GM20000 (cell line): ENCODE data around the gene B4GALNT4.
"Not testable (repeated sequence)": the region's sequence is repeated elsewhere in the genome, so short reads cannot be mapped to it uniquely, and the experiment has no call there.

Experiments used
- DNase-seq: peaks from one replicate; pipeline ENCODE4 v3.0.0; 2012; ENCODE audit warnings: low spot score
- TF ChIP-seq, protein P1 (sequence below): IDR thresholded peaks from 2 replicates; pipeline ENCODE4 v1.5.1; 2012; ENCODE audit warnings: mild to moderate bottlenecking, control low read depth; ENCODE audit errors: extremely low read depth, missing control alignments

The B4GALNT4 gene

DNA sequence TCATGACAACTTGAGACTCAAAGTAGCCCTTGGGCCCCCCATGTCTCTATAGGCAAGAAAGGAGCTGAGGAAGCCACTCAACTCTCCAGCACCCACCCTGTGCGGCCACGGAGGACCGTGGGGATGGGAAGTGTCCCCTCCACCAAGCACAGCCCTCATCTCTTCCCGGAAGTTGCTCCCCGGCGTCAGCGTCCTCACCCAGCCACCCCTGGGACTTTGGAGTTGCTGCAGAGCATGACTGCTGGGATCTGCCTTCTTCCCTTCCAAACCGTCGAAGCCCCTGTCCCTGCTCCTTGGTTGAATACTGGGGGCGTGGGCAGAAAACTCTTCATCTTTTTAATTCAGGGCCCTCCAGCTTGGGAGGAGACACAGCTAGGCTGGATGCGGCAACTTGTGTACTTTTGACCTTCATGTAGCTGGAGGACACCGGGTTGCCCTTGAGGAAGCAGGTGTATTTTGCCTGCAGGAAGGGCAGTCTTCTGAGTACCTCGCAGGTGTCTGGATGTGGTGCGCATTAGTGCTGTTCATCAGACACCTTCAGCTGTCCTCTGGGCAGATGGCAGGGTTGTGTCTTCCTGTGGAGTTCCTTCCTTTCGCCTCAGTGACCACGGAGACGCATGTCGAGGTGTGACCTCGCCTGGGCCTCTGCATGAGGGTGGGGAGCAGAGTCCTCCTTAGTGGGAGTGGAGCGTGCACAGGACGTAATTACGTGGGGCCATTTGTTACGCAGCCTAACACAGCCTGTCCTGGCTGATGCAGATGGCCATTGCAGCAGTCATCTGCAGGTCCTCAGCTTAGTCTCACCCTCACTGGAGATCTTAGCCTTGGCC, 36.4 kb upstream of the B4GALNT4 start:
- DNase-seq, result no peak
- TF ChIP-seq, protein P1, sequence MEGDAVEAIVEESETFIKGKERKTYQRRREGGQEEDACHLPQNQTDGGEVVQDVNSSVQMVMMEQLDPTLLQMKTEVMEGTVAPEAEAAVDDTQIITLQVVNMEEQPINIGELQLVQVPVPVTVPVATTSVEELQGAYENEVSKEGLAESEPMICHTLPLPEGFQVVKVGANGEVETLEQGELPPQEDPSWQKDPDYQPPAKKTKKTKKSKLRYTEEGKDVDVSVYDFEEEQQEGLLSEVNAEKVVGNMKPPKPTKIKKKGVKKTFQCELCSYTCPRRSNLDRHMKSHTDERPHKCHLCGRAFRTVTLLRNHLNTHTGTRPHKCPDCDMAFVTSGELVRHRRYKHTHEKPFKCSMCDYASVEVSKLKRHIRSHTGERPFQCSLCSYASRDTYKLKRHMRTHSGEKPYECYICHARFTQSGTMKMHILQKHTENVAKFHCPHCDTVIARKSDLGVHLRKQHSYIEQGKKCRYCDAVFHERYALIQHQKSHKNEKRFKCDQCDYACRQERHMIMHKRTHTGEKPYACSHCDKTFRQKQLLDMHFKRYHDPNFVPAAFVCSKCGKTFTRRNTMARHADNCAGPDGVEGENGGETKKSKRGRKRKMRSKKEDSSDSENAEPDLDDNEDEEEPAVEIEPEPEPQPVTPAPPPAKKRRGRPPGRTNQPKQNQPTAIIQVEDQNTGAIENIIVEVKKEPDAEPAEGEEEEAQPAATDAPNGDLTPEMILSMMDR, result no peak

DNA sequence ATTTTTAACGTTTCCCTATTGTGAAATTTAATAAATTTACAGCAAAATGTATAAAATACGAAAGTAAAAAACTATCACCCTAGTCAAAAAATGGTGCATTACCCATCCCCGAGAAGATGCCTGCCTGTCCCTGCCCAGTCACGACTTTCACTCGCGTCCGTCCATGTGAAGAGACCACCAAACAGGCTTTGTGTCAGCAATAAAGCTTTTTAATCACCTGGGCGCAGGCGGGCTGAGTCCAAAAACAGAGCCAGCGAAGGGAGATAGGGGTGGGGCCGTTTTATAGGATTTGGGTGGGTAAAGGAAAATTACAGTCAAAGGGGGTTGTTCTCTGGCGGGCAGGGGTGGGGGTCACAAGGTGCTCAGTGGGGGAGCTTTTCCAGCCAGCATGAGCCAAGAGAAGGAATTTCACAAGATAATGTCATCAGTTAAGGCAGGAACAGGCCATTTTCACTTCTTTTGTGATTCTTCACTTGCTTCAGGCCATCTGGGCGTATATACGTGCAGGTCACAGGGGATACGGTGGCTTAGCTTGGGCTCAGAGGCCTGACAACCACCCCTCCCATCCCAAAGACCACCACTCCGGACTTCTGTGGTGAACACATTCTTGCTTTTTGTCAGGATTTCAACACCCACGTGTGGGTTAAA, 35.6 kb upstream of the B4GALNT4 start:
- not testable (repeated sequence) for DNase-seq

DNA sequence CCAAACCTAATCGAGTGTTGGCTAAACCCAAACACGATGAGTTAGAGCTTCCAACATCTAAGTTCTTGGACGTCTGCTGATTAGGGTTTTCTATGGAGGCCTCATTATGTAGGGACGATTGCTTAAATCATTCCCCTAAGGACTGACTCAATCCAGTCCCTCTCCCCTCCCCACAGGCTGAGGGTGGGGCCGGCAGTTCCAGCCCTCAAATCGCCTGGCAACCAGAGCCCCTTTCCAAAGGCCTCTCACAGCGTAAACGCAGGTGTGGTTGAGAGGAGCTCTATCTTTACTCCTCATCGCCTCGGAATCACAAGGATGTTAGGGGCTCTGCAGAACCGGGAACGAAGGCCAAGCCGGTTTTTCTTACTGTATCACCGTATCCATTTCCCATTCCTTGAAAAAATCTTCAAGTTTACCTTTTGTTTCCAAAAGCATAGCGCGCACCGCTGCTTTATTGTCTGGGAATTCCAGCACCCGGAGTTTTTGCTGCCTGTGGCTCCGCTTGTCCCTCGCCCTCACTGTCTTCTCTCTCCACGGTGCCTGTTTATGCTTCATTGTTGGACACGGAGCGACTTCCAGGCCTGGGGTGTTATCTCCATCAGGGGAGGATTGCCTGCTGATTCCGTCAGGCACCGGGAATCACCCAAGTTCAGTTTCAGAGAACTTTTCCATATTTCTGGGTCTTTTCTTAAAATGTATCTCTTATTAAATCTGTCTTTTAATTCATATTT, 34.9 kb upstream of the B4GALNT4 start:
- TF ChIP-seq, protein P1, result no peak
- DNase-seq, result no peak

DNA sequence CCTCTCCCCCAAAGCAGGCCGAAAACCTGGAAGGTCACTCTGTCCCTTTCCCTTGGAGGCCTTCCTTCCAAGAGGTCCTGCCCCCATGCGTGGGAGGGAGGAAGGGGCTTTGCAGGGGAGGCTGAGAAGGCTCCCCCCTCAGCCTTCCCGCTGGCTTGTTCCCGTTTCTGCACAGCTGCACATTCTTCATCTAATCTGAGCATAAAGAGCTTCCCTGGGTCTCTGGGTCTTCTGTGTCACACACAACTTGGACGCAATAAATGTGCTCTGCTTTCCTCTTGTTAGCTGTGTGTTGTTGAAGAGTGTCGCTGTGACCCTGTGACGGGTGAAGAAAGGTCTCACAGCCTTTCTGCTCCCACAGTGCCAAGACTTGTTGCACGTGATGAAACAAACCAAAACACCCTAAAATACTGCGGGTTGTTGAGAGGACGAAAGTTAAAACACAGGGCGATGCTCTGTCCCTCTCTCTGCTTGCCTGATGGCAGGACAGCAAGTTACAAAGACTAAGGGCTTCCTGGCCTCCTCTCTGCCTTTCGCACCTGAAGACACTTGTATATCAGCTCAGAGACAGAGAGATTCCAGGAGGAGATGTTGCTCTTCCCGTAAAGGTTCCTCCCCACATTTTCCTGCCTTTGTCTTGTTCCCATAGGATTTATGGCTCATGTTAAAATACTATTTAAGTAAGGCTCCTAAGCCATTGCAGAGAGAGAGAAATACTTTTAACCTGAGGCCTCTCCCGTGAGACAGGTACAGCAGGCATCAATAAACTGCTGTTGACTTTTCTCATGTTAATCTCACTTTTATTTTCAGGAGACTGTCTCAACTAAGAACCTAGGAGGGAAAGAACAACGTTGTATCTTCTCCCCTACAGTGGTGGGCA, 33.3 kb upstream of the B4GALNT4 start:
- no peak for DNase-seq
- TF ChIP-seq, protein P1, result no peak

DNA sequence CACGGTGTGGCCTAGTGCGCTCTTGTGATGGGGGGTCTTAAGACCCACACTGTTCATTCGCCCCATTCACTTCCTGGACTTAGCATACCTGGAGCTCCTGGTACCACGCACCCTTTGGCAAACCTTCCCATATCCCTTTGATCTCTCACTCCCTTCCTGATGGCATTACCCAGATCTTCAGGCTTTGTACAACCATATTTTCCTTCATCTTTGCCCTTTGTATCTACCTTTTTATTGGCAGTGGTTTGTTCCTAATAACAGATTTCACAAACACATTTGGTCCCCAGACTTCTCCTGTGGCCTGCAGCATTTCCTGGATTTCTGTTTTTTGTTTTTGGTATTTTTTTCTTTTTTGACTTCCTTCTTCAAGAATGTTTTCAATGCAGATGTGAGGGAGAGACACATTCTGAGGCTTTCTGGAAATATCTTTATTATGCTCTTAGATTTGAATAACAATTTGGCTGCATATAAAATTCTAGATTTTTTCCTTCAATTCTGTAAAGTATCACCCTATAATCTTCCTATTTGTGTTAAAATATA, 32.6 kb upstream of the B4GALNT4 start:
- no peak for DNase-seq
- TF ChIP-seq, protein P1, result no peak

DNA sequence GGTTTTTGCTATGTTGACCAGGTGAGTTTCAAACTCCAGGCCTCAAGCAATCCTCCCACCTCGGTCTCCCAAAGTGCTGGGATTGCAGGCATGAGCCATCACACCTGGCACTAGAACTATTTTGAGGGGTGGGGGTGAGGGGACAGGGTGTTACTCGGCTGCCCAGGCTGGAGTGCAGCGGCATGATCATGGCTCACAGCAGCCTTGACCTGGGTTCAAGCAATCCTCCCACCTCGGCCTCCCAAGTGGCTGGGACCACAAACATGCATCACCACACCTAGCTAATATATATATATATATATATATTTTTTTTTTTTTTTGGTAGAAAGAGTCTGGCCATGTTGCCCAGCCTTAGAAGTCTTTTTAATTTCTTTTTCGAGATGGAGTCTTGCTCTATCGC, 31.6 kb upstream of the B4GALNT4 start:
- TF ChIP-seq, protein P1, result no peak
- no peak for DNase-seq

DNA sequence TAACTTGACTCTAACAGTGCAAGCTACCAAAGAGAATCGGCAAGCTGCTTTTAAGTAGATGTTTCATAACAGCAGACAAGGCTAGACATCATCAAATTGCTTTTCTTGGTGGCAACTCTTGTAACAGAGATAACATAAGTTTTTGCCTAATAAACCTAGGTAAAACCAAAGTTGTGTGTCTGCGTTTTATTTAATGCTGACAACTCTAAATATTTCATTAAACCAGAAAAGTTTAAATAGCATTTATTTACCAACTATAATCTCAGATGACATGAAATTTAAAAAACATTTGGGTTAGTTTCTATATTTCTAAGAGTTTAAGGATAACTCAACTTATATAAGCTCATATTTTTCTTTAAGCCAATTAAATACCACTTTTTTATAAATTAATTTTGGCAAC, 29.3 kb upstream of the B4GALNT4 start:
- no peak for DNase-seq
- TF ChIP-seq, protein P1, result no peak
